HG02623 (cell line): ENCODE results near the gene TTC34.

Experiments
- ATAC-seq: cut with Tn5 transposase; IDR thresholded peaks from one replicate; pipeline ENCODE4 v1.9.1; 2021; ENCODE audit warnings: moderate library complexity; ENCODE audit not compliant: unreplicated experiment

TTC34 gene

GRCh38 chr1:2607641-2608091 is 193.8 kb downstream of the TTC34 start:
- ATAC-seq, result no peak

- ATAC-seq, result no peak
These were observed 194.4 kb downstream of the TTC34 start for GRCh38 chr1:2606881-2607621.

- no peak for ATAC-seq
These were observed 195.1 kb downstream of the TTC34 start for GRCh38 chr1:2606396-2606880.

- ATAC-seq, result no peak
These were observed 195.7 kb downstream of the TTC34 start for GRCh38 chr1:2605509-2606395.

GRCh38 chr1:2604844-2605508 is 196.5 kb downstream of the TTC34 start:
- no peak for ATAC-seq

GRCh38 chr1:2604156-2604843 is 197.2 kb downstream of the TTC34 start:
- no peak for ATAC-seq

- ATAC-seq, result no peak
These were observed 197.9 kb downstream of the TTC34 start for GRCh38 chr1:2603521-2604155.

- no peak for ATAC-seq
These were observed 198.5 kb downstream of the TTC34 start for GRCh38 chr1:2602866-2603520.

GRCh38 chr1:2602311-2602835 is 199.1 kb downstream of the TTC34 start:
- no peak for ATAC-seq

- no peak for ATAC-seq
These were observed 199.7 kb downstream of the TTC34 start for GRCh38 chr1:2601721-2602303.

GRCh38 chr1:2598329-2598931 is 203.1 kb downstream of the TTC34 start:
- ATAC-seq, result no peak

- no peak for ATAC-seq
These were observed 203.8 kb downstream of the TTC34 start for GRCh38 chr1:2597441-2598328.

- no peak for ATAC-seq
These were observed 204.8 kb downstream of the TTC34 start for GRCh38 chr1:2596530-2597333.

GRCh38 chr1:2595812-2596529 is 205.5 kb downstream of the TTC34 start:
- ATAC-seq, result no peak

- no peak for ATAC-seq
These were observed 206.2 kb downstream of the TTC34 start for GRCh38 chr1:2595261-2595811.

GRCh38 chr1:2594641-2595131 is 206.8 kb downstream of the TTC34 start:
- no peak for ATAC-seq
